ENCODE results near the gene SLC9A9.
"Not testable (repeated sequence)": the region's sequence is repeated elsewhere in the genome, so short reads cannot be mapped to it uniquely, and the experiment has no call there.

Gene SLC9A9

DNA sequence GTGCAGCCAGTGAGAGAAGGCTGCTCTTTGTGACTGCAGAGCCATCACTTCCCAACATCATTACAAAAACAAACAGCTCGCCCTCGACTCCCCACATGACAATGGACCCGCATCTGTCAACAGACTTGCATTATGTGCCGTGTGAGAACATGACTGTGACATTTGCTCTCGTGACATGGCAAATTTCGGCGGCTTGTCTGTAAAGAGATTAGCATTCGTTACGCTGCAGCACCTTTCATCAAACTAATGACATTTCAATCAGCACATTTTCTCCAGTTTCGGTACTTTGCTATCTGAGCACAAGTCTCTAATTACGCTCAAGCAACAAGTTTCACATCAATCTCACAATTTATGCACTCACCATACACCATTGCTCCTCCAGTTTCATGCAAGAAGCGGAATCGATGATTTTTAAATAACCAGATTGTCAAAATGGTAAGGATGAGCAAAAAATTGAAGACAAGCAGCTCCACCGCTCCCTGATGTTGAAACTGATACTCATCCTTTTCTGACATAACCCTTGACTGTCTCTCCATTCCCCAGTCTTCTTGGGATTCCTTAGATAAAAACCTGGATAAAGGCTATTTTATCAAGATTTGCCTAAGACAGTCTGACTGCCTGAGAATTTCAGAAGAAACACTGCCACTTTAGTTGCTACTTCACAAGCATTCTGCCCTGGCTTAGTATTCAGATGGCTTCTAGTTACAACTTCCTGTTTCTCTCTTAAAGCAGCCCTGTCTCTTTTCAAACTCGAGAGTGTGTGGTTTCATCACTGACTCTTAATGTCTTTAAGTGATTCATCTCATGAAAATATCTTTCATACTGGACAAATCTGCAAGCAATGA is at the start of gene SLC9A9:
Gene SLC9A9, minus strand, starts transcription at position 682 of the 845 bp plus-strand sequence. Its CDS starts 146 bp downstream, at position 536.
- no peak for DNase-seq

DNA sequence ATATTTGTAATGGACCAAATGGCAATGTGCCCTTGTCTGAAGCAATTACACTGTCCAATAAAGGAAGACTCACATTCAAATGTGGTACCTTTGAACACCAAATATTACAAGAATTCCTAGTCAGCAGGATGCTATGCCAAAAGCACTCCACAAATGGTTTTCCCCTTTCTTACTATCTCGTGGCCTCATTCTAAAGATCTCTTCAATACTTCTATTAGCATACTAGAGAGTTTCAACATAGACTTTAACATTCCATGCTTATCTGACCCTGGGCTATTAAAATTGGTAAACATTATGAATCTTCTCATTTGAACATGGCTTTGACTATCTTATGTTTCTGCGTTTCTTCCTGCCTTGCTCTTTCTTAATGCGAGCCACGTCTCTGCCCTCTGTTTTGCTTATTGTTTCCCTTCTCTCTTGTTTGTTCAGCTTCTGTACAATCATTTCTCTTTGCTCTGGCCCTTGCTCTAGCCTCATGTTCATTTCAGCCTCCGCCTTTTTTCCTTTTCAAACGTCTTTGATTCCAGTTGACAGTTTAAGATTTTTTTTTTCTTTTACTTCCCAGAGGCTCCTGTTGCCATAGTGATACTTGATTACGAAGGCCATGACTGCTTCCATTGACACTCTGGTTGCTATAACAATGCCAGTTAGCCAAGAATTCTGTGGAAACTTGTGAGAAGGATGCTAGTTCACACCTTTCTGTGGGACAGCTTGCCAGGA is 49.5 kb upstream of the SLC9A9 start:
- DNase-seq = no peak

DNA sequence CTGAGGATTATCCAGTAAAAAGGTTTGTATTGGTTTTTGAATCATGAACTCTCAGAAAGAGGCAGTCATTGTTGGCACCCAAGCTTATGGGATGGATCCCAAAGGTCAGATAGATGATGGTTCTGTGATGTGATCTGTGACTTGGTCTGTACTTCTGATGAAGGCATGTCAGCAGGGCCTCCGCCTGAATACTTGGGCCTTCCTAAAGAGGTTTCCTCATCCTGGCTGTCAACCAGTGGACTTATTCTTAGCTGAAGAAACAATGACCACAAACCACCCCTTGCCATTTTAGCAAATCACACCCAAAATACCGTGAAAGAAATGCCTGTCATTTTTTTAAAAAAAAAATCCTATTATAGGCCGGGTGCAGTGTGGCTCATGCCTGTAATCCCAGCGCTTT is 48.2 kb upstream of the SLC9A9 start:
- DNase-seq = no peak

DNA sequence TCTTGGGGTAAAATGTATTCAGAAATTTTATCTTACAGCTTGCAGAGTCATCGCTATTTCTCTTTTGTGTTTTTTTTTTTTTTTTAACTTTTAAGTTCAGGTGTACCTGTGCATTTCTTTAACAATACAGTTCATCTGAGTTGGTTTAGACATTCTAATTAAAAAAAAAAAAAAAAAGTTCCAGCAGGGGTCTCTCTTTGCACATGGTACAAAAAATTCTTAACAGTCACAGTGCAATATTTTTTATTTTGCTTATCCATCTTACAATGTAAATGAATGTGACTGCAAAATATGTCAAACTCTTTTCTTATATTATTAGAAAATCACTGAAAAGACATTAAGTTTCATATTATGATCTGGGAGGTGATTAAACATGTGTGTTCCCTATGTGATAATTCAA is 47.5 kb upstream of the SLC9A9 start:
- no peak for DNase-seq

DNA sequence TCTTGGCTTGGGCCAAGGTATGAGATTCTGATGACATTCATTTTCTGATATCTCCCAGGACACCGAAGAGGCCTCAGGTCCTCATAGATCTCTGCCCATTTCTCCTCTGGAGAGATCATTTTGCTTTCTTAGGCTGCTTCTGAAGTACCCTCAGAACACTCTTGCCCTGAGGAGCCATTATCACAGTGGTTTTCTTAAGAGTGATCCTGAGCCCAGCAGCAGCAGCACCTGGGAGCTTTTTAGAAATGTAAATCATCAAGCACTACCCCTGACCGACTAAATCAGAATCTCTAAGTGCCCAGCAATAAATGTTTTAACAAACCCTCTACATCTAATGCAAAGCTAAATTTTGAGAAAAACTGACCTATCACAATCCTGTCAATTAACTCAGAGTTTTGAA is 40.6 kb upstream of the SLC9A9 start:
- DNase-seq = no peak

DNA sequence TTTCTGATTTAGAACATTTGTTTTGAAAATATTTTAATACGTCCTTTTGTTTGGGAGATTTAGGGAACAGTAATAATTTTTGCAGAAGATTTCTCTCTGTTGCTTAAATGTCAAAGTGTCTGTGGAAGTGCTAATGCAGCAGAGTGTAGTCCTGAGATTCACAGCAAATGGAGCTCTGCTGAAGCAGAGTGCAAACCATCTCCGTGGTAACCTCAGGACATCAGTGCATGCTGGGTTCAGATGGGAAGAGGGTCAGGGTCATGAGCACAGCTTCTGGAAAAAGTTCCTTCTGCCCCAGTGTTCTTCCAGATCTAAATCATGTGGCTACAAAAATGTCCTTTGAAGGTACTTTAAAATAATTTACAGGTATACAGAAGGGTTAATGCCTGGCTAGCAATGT is 39.9 kb upstream of the SLC9A9 start:
- no peak for DNase-seq

DNA sequence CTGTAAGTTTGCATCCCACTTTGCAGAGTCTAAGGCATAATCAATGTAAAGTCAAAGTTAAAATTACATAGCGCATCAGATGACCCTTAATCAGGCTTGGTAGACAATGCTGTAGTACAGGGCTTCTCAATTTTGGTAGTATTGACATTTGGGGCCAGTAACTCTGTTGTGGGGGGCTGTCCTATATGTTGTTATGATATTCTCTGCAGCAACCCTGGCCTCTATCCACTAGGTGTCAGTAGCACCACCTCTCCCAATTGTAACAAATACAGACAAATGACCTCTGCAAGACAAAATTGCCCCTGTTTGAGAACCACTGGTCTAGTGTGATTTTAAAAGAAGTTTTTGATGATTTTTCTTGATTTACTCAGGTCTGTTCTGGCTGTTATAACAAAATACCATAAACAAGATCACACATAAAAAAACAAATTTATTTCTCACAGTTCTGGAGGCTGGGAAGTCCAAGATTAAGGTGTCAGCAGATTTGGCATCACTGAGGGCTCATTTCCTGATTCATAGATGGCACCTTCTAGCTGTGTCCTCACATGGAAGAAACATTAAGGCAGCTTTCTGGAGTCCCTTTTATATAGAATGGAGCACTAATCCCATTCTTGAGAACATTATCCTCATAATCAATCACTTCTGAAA is 37.6 kb upstream of the SLC9A9 start:
- no peak for DNase-seq

DNA sequence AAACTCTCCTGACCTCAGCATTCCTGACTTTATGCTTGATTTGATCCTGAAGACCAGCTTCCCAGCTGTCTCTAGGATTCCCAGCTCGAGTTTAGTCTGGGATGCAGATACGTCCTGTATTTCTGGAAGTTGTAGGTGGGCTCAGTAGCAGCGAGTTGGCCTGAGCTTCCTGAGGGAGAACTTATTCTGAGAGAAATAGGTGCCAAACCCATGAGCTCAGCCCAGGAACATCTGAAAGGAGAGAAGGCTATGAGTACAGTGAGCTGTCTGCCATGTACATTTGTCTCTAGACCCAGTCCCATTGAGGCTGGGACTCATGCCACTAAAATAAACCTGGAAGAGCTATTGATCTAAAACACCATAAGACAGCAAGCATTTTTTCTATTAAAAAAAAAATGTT is 36.6 kb upstream of the SLC9A9 start:
- DNase-seq = no peak

DNA sequence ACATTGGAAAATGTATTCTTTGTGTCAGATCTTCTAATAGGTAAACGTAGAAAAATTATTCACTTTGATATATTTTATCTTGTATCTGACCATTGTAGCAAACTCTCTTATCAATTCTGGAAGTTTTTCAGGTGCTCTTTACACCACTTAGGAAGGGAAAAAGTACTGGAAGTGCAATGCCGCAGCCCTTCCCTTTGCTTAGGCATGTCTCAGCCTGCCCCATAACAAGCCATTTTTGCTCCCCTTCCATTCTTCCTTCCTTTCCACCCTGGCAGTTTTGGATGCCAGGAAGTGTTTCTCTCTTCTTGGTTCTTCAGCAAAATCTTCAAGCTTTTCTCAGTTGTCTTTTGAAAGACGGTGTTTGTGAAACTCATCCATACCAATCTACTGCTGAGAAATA is 34.9 kb upstream of the SLC9A9 start:
- DNase-seq = no peak

DNA sequence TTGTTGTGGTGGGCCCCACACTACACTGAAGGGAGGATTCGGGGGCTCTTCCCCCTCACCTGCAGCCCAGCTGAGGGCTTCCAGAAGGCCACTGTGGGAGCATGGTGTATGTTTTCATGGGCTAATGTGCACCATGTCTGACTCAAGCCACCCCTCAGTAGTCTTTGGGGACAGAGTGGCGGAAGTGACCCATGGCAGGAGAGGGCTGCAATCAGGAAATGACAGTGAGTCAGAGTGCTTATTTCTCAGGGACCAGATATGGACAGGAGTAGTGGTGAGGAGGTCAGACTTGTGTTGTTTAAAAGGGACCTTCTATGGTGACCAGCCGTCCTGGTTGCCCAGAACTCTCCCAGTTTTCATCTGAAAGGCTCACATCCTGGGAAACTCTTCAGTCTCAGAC is 32.8 kb upstream of the SLC9A9 start:
- DNase-seq = no peak

DNA sequence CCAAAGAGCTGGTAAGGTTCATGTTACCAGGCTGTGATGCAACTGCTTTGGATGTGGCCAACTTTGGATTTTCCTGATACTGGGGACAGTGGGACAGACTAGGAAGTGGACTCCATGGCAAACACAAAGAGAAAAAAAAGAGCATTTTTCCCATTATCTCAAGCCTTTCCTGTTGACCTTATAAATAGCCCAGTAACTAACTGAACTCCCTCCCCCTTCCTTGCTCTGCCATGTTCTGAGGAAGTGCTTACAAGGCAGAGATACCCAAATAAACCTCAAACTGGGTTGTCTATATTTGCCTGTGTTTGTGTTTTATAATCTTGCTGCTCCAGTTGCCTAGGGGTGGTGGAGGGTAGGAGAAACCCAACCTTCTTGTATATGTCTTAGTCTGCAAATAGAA is 27.3 kb upstream of the SLC9A9 start:
- no peak for DNase-seq

DNA sequence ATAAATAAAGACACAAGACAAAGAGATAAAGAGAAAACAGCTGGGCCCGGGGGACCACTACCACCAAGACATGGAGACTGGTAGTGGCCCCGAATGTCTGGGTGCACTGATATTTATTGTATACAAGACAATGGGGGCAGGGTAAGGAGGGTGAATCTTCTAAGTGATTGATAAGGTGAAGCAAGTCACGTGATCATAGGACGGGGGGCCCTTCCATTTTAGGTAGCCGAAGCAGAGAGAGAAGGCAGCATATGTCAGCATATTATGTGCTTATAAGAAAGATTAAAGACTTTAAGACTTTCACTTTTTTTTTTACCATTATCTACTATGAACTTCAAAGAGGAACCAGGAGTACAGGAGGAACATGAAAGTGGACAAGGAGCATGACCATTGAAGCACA is 25.3 kb upstream of the SLC9A9 start:
- not testable (repeated sequence) for DNase-seq

DNA sequence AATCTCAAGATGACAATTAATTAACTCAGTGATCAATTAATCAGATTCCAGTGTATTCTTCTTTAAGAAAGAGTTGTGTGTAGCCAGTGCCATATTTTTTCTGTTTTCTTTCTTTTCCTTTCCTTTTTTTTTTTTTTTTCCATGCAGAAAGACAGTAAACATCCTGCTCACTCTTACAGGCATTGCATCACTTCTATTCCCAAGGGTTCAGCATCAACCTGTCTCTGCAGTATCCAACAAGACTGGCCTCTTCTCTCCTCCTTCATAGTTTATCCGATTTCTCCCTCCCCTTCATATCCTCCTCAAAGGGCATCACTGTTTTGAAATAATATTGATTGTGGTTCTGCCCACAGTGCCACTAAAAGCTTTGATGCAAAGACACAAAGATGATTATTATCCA is 17.0 kb upstream of the SLC9A9 start:
- no peak for DNase-seq

DNA sequence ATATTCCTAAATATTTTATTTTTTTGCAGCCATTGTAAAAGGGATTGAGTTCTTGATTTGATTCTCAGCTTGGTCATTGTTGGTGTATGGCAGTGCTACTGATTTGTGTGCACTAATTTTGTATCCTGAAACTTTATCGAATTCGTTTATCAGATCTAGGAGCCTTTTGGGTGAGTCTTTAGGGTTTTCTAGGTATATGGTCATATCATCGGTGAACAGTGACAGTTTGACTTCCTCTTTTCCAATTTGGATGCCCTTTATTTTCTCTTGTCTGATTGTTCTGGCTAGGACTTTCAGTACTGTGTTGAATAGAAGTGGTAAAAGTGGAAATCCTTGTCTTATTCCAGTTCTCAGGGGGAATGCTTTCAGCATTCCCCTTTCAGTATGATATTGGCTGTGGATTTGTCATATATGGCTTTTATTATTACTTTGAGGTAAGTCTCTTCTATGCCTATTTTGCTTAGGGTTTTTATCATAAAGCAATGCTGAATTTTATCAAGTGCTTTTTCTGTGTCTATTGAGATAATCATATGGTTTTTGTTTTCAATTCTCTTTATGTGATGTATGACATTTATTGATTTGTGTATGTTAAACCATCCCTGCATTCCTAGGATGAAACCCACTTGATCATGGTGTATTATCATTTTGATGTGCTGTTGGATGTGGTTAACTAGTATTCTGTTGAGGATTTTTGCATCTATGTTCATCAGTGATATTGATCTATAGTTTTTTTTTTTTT is 11.4 kb upstream of the SLC9A9 start:
- no peak for DNase-seq

DNA sequence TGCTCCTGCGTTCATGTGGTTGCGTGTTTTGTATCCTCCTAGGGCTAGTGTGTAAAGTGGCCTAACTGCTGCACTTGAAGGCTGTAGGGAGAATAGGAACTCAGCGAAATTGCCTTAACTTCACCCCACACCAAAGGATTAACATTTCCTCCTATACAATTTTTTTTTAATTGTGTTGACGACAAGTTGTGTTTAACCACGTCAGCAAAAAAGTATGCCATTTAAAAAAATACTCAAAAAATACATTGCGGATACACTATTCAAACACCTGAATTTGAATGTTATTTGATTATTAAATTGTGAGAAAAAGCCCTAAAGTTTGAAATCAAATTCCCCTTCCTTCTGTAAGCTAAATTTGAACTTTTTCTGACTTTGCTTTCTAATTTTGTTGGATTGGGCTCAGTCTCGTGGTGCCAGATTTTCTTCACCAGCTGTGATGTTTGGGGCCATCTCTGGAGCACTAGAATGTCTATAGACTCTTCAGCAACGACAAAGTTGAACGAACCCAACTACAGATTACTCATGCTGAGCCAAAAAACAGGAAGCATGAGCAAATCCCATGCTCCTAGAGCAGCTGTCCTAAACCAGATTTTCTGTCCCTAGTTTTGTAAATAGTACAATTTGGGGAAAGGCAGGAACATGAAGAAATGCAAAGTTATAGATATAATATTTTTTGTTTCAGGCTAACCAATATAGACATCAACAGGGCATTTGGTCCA is 8.1 kb upstream of the SLC9A9 start:
- DNase-seq = no peak

DNA sequence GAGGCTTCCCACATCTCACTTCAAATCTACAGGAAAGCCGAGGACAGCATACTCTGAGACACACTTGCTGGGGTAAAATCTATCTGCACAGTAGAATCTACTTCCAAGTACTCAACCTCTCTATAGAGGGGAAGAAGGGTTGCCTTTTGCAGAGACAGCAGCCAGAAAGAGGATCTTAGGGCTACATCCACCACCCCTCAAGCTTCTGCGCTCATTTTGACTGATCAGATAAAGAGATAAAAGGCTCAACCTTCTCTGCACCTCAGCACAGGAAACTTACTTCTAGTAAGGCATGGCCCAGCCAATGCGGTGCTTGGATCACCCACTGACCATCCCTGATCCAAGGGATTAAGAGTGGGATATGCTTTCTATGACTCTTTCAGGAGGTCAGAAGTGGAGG is 6.9 kb upstream of the SLC9A9 start:
- no peak for DNase-seq

DNA sequence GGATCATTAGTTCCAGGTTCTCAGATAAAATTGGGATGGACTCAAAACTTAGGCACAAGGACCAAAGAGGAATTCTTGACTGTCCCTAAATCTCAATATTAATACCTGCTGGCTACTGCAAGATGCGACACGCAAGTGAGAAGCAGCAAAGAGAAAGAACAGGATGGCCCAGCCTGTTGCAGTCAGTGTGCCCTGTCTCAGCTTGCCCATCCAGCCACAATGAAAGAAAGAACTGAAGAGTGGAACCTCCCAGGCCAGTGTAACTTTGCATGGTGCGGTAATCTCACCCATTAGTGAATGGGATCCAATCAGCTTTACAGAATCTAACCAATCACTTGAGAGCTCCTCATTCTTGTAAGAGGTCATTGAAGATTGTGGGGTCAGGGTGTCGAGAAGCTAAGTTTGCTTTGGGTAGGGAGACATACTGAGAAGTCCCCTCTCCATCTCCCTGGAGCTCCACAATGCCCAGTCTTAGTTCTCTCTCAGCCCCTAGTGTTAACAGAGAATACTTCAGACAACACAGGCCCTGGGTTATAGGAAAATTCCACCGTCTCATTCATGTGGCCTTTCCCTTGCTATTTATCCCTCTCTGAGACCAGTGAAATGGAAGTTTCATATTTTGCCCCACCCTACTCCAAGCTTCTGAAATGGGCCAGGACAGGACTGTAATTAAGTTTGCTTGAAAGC is 3.2 kb upstream of the SLC9A9 start:
- DNase-seq = no peak

DNA sequence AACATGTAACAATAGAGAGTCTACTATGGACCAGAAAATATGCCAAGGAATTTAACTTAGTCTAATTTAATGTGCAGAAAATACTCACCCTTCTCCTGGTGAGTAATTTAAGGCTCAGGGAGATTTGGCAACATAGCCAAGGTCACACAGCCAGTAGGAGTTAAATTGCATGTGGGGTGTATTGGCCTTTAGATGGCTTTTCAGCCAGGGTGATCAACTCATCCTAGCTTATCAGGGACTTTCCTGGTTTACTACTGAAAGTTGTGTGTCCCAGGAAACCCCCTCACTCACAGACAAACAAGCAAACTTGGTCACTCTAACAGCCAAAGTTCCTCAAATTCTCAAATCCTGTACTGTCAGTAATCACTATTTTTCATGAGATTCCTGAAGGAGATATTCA is 2.6 kb upstream of the SLC9A9 start:
- DNase-seq = no peak

DNA sequence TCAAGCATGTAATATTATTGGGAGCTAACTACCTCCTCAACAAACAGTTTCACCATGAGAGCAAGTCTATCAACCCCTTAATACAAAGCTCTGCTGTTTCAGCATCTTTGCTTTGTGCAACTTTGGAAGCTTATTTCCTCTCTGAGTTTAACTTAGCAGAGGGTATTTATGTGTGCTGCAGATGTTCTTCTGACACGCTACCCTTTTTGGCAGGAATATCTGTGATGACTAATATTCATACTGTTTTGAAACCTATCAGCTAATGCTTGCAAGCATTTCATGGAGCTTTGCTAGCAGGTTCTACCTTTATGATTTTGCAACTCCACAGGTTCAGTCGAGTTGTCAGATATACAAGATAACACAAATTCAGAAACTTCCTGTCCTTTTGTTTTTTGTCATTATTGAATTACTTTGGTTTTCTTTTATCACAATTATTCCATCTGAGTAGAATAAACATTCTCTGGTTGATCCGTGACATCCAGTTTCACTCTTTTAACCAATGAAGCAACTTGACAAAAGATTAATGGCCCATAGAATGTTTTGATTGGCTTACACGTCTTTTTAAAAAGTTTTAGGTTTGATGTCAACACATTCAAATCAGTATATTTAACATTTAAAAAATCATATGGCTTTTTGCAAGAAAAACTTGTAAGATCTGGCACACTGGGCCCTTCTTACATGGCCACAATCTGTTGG is 1.7 kb upstream of the SLC9A9 start:
- no peak for DNase-seq

DNA sequence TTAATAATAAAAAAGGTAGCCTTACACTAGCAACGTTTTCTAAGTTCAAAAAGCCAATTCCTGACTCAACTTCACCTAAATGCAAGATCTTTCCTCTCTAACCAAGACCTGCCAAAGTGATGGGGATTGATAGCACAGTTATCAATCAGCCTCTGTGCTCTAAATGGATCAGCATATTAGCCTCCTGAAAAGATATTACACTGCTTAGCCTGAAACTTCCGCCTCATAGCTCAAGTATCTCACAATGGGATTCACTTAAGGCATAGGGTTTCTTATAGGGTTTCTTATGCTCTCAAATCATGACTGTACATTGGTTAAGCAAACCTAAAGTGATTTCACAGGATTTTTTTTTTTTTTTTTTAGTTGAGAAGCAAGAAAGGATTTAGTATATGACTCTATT is 436 bp upstream of the SLC9A9 start:
- DNase-seq = no peak

DNA sequence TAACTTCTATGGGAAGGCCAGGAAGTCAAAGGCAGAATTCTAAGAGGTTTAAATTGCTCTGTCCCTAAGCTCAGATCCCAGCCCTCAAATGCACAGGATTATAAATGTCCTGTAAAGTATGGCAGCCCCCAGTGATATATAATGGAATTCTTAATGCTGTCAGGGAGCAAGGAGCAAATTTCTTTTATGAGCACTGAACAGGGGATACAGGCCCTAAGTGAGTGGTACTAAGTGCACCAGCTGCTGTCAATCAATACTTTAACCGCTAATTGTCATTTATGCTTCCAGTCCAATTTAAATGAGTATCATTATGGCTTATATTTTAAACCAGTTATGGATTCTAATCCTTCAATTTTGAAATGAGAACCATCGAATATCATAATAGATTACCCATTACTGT is 4.7 kb downstream of the SLC9A9 start:
- DNase-seq = no peak
